Measurements from ENCODE around the gene TMPRSS11B. TPM values are rescaled to one million over a fixed set of nuclear protein-coding genes. Genes with fewer than 3 reads are reported as not detected.
"Not testable (repeated sequence)": the region's sequence is repeated elsewhere in the genome, so short reads cannot be mapped to it uniquely, and the experiment has no call there.

Gene TMPRSS11B
- total and polyA plus RNA-seq, 2 donors (not counting 1 experiment from before 2014, with no cell fraction given), result not detected

GRCh38 chr4:68283714-68284113 is 38.2 kb upstream of the TMPRSS11B start:
- H3K9me3 ChIP-seq (ENCODE audit: control extremely low read depth in 1 of 3, control insufficient read depth in 2 of 3, insufficient read depth in 1 of 3, low read length in 2 of 3), result no peaks in the 10 kb centered on the region
- H3K9me3 Mint-ChIP-seq (ENCODE audit: insufficient read depth), result no peaks in the 10 kb centered on the region
- peaks cover 0 to 10% (median 5%) of the 10 kb centered on the region in 4 experiments for H3K27me3 ChIP-seq (replicated peaks in 1 of 4; ENCODE audit: control extremely low read depth in 1 of 4, control insufficient read depth in 3 of 4, insufficient read depth in 4 of 4, low read length in 3 of 4)
- ChIA-PET CTCF (no interaction called here), POLR2A (no interaction called here)
- no peaks in the 10 kb centered on the region for H3K4me1 ChIP-seq (ENCODE audit: control insufficient read depth in 2 of 2, insufficient read depth in 2 of 2, low read length in 2 of 2)
- no peak for DNase-seq
- H3K4me1 Mint-ChIP-seq, result no peaks in the 10 kb centered on the region
- peaks cover 3% of the 10 kb centered on the region for H3K27me3 Mint-ChIP-seq
- H2AFZ ChIP-seq (ENCODE audit: insufficient read depth, low read depth, low read length, poor library complexity, severe bottlenecking), result no peak overlapping the region
- TF ChIP-seq EZH2 (IDR thresholded peaks at IDR 0.05; ENCODE audit: borderline replicate concordance, insufficient read depth, low read depth, low read length, poor library complexity, severe bottlenecking), result no peak
- TF ChIP-seq CTCF (IDR thresholded peaks at IDR 0.05), result no peak
- intact Hi-C loops (cut with micrococcal nuclease), result no loop called here
- no peaks in the 10 kb centered on the region for H4K20me1 ChIP-seq (ENCODE audit: control insufficient read depth, insufficient read depth, low read length, poor library complexity, severe bottlenecking)
- no peak overlapping the region for H3K4me3 ChIP-seq (ENCODE audit: control extremely low read depth in 1 of 5, extremely low read depth in 1 of 5, insufficient read depth in 1 of 5, low read depth in 2 of 5, low read length in 4 of 5)
- H3K27ac ChIP-seq (ENCODE audit: low read length in 2 of 2), result no peak overlapping the region
- no CpG with 5 or more reads among the region's 3 CpGs for WGBS (ENCODE audit: insufficient coverage)
- H3K36me3 ChIP-seq (replicated peaks in 1 of 2; ENCODE audit: control extremely low read depth in 1 of 2, control insufficient read depth in 1 of 2, extremely low read depth in 1 of 2, insufficient read depth in 2 of 2, low read length in 1 of 2), result no peaks in the 10 kb centered on the region
- no peak for ATAC-seq (ENCODE audit: low read depth)
- no peak overlapping the region for H3K4me2 ChIP-seq (replicated peaks; ENCODE audit: low read depth, low read length, poor library complexity, severe bottlenecking)
- H3K4me3 Mint-ChIP-seq, result no peak overlapping the region
- no peak overlapping the region for H3K9ac ChIP-seq (ENCODE audit: low read length)
- no peaks in the 10 kb centered on the region for H3K79me2 ChIP-seq (ENCODE audit: control insufficient read depth, insufficient read depth, low read length)
- no peak overlapping the region for H3K27ac Mint-ChIP-seq

GRCh38 chr4:68283095-68283494 is 37.6 kb upstream of the TMPRSS11B start:
- Mint-ChIP-seq H3K4me1 (no peaks in the 10 kb centered on the region), H3K27me3 (no peaks in the 10 kb centered on the region), H3K27ac (no peak overlapping the region), H3K9me3 (ENCODE audit: insufficient read depth) (no peaks in the 10 kb centered on the region), H3K4me3 (no peak overlapping the region)
- Histone ChIP-seq H3K27me3 (replicated peaks in 1 of 4; ENCODE audit: control extremely low read depth in 1 of 4, control insufficient read depth in 3 of 4, insufficient read depth in 4 of 4, low read length in 3 of 4) (peaks cover 0 to 7% (median 5%) of the 10 kb centered on the region in 4 experiments), H3K27ac (ENCODE audit: low read length in 2 of 2) (no peak overlapping the region), H3K4me2 (replicated peaks; ENCODE audit: low read depth, low read length, poor library complexity, severe bottlenecking) (no peak overlapping the region), H2AFZ (ENCODE audit: insufficient read depth, low read depth, low read length, poor library complexity, severe bottlenecking) (no peak overlapping the region), H3K4me1 (ENCODE audit: control insufficient read depth in 2 of 2, insufficient read depth in 2 of 2, low read length in 2 of 2) (no peaks in the 10 kb centered on the region), H4K20me1 (ENCODE audit: control insufficient read depth, insufficient read depth, low read length, poor library complexity, severe bottlenecking) (no peaks in the 10 kb centered on the region), H3K79me2 (ENCODE audit: control insufficient read depth, insufficient read depth, low read length) (no peaks in the 10 kb centered on the region), H3K9ac (ENCODE audit: low read length) (no peak overlapping the region), H3K4me3 (ENCODE audit: control extremely low read depth in 1 of 5, extremely low read depth in 1 of 5, insufficient read depth in 1 of 5, low read depth in 2 of 5, low read length in 4 of 5) (no peak overlapping the region), H3K36me3 (replicated peaks in 1 of 2; ENCODE audit: control extremely low read depth in 1 of 2, control insufficient read depth in 1 of 2, extremely low read depth in 1 of 2, insufficient read depth in 2 of 2, low read length in 1 of 2) (no peaks in the 10 kb centered on the region), H3K9me3 (ENCODE audit: control extremely low read depth in 1 of 3, control insufficient read depth in 2 of 3, insufficient read depth in 1 of 3, low read length in 2 of 3) (no peaks in the 10 kb centered on the region)
- WGBS (ENCODE audit: insufficient coverage), result 94% methylated on average over 2 of the region's 2 CpGs
- DNase-seq (no peak), ATAC-seq (ENCODE audit: low read depth) (no peak)
- POLR2A ChIA-PET, result no interaction called here
- CTCF ChIA-PET, result no interaction called here
- TF ChIP-seq EZH2 (IDR thresholded peaks at IDR 0.05; ENCODE audit: borderline replicate concordance, insufficient read depth, low read depth, low read length, poor library complexity, severe bottlenecking) (no peak), CTCF (IDR thresholded peaks at IDR 0.05) (no peak)
- intact Hi-C loops (cut with micrococcal nuclease), result no loop called here

- H3K27ac Mint-ChIP-seq; H3K27me3 Mint-ChIP-seq; H3K4me3 ChIP-seq (ENCODE audit: control extremely low read depth in 1 of 5, extremely low read depth in 1 of 5, insufficient read depth in 1 of 5, low read depth in 2 of 5, low read length in 4 of 5); H3K4me2 ChIP-seq (replicated peaks; ENCODE audit: low read depth, low read length, poor library complexity, severe bottlenecking); ATAC-seq (ENCODE audit: low read depth); H3K9ac ChIP-seq (ENCODE audit: low read length); H3K27me3 ChIP-seq (replicated peaks in 1 of 4; ENCODE audit: control extremely low read depth in 1 of 4, control insufficient read depth in 3 of 4, insufficient read depth in 4 of 4, low read length in 3 of 4); DNase-seq; H3K9me3 ChIP-seq (ENCODE audit: control extremely low read depth in 1 of 3, control insufficient read depth in 2 of 3, insufficient read depth in 1 of 3, low read length in 2 of 3); H3K79me2 ChIP-seq (ENCODE audit: control insufficient read depth, insufficient read depth, low read length); H2AFZ ChIP-seq (ENCODE audit: insufficient read depth, low read depth, low read length, poor library complexity, severe bottlenecking); H3K27ac ChIP-seq (ENCODE audit: low read length in 2 of 2); H3K4me1 Mint-ChIP-seq; H3K4me3 Mint-ChIP-seq; H3K36me3 ChIP-seq (replicated peaks in 1 of 2; ENCODE audit: control extremely low read depth in 1 of 2, control insufficient read depth in 1 of 2, extremely low read depth in 1 of 2, insufficient read depth in 2 of 2, low read length in 1 of 2); H3K4me1 ChIP-seq (ENCODE audit: control insufficient read depth in 2 of 2, insufficient read depth in 2 of 2, low read length in 2 of 2); H3K9me3 Mint-ChIP-seq (ENCODE audit: insufficient read depth); intact Hi-C loops (cut with micrococcal nuclease); H4K20me1 ChIP-seq (ENCODE audit: control insufficient read depth, insufficient read depth, low read length, poor library complexity, severe bottlenecking): not testable (repeated sequence)
- ChIA-PET POLR2A (interaction anchor here (0.6 kb wide), 1 partner anchor 49 kb away, joined by 4 read pairs; no protein-coding TSS in a partner anchor), CTCF (interaction anchor here (0.6 kb wide), 1 partner anchor 10 kb away, joined by 3 read pairs; no protein-coding TSS in a partner anchor)
- WGBS (ENCODE audit: insufficient coverage), result 89% methylated on average over 5 of the region's 10 CpGs
Measured at GRCh38 chr4:68281796-68282740, 36.6 kb upstream of the TMPRSS11B start.
